ENCODE measurements around the gene PCOLCE2.
A peak's percentile ranks its signal among the peaks of the same experiment; 100 is the strongest.

PCOLCE2 gene, protein sequence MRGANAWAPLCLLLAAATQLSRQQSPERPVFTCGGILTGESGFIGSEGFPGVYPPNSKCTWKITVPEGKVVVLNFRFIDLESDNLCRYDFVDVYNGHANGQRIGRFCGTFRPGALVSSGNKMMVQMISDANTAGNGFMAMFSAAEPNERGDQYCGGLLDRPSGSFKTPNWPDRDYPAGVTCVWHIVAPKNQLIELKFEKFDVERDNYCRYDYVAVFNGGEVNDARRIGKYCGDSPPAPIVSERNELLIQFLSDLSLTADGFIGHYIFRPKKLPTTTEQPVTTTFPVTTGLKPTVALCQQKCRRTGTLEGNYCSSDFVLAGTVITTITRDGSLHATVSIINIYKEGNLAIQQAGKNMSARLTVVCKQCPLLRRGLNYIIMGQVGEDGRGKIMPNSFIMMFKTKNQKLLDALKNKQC

DNA sequence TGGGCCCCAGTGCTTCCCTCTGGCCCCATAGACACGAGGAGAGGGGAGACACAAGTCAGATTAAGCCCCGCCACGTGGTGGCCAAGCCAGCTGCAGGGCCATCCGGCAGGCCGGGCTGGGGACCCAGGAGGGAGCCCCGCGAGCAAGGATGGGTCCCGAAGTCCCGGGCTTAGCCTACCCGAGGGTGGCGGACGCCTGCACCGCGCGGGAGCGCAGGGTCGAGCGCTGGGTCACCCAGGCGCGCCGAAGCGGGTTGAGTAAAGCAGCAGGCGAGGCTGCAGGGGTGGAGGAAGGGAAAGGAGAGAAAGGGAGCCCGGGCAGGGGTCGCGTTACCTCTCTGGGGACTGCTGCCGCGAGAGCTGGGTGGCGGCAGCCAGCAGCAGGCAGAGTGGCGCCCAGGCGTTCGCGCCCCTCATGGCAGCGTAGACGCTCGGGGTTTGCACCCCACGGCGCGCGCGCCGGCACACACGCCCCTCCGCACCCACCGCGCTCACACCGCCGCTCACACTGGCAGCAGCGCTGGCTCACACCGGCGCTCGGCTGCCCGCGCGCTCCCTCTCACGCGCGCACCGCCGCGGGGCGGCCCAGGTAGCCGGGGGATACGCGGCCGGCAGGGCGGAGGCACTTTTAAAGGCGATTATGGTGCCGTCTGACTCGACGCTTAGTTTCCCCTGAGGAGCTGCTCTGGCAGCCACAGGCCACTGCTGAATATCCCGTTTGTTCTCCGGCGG, at the start of gene PCOLCE2:
Gene PCOLCE2 (minus strand): TSS at position 603 of the 731 bp plus-strand sequence. CDS start 187 bp downstream, at position 416.
- DNase-seq, result peak in 1 of 2 donors; percentile 44

DNA sequence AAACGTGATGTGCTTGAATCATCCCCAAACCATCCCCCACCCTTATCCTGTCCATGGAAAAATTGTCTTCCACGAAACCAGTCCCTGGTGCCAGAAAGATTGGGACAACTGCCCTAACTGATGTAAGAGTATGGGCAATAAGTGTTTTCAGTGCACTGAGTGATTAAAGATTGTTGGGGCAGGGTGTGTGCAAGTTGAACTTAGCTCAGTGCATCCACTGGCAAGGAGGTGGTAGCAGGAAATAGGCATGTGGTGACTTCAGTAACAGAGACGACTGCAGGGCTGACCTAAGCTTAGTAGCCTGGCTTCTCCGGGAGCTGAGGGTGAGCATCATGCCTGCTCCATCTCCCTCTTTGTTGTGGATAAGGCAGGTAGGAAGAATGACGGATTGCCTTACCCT, 47.1 kb upstream of the PCOLCE2 start:
- DNase-seq, result no peak

DNA sequence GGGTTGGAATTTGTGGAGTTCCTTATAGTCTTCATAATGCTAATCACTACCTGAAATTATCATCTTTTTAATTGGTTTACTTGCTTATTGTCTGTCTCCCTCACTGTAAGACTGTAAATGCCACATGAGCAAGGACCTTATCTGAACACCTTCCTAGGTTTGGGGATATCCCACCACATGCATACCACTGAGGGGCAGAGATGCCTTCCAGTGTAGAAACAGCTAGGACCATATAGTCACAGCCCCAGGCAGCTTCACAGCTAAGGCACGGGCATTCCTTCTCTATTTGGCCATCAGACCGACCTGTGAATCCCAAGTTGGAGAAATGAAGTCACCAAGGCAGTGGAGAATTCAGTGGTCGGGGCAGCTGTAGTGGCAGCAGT, 46.0 kb upstream of the PCOLCE2 start:
- DNase-seq, result no peak

DNA sequence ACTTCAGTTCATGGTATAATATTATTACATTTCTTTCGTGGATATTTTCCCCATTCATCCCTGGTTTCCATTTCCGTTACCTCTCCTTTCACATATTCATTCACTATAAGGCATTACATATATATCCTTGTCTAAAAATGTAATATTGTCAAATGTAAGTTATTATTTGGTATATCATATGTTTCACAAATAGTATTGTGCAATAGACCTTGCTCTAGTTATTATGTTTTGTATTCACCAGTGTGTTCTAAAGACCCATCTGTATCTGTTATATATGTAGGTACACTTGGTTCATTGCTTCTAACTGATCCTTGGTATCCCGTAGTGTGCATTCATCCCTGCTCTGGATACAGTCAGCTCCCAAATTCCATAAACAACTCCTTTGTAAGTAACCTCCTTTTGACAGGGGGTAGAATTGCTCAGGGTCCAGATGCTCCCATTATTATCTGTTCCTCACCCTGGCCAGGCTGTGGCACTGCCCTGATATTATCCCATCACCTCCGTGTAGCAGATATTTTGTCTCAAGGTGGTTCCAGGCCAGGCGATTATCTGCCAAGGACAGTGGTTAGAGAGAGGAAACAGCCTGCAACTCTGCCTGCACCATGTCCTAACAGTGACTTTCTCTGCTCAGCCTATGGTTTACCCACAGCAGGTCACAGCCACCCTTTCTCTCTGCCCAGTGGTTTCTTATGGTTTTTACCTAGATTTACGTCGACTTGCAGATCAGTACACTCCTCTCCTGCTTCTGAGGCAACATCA, 45.4 kb upstream of the PCOLCE2 start:
- DNase-seq, result no peak

DNA sequence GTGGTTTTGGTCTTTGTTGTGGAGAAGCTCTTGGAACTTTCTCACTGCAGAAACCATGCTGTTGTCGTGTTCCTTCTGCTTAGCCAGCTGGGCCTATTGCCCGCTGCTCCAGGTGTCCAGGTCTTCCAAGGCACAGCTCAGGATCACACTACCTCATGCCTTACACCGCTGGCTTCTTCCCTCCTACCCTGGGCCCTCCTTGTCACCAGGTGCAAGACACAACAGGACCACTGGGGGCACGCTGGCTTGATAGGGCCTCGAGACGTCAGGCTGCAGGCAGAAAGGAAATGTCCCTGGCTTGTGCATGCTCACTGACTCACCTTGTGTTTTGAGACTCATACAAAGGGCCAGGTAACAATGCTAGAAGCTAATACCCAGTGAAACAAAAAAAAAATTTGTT, 42.3 kb upstream of the PCOLCE2 start:
- peak in 1 of 2 donors; percentile 34 for DNase-seq

DNA sequence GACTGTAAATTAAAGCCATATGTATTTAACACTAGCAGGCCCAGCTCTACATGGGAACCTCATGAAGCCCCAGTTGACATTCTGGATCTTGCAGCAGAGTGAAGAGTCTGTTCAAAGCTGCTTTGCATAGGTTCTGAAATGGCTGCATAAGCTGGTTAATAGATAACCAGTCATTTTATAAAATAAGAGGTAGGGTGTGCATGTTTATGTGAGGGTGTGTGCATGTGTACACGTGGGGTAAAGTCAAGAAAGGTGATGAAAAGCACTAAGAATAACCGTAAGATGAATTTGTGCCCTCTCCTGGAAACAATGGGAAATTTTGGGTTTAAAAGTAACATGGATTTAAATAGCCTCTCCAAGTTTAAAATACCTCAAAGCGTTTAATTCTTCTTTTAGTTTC, 41.6 kb upstream of the PCOLCE2 start:
- DNase-seq, result no peak

DNA sequence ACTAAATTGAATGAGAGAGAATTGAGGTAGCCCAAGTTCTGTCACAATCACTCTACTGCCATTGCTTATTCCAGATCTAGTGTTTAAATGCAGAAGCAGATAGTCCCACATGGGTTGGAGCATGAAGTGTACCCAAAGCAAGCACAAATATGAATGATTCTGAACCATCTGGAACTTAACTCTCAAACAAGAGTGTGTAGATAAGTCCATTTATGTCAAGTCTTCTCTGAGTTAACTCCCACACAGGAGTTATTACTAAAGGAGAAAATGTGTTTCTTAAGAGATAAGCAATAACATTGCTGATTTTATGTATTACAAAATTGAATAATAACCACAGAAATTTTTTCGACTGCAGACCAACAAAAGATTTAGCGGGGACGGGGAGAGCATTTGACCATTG, 41.0 kb upstream of the PCOLCE2 start:
- no peak for DNase-seq

DNA sequence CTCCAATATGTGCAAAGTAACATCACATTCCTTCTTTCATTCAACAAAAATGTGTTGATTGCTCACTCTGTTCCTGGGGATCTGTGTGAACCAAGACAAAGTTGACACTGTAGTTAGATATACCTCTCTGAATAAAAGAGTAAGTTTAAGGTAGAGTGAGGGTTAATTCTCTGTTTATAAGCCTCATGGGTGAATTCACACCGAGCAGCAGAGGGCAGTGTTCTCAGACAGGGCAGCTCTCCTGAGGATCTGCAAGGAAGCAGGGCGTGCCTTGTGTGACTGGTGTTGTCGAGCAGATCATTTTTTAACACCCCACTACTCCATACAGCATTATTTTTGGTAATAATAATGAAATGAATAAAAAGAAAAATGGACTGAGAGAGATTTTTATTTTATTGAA, 40.2 kb upstream of the PCOLCE2 start:
- peak; percentile 40 to 54 for DNase-seq

DNA sequence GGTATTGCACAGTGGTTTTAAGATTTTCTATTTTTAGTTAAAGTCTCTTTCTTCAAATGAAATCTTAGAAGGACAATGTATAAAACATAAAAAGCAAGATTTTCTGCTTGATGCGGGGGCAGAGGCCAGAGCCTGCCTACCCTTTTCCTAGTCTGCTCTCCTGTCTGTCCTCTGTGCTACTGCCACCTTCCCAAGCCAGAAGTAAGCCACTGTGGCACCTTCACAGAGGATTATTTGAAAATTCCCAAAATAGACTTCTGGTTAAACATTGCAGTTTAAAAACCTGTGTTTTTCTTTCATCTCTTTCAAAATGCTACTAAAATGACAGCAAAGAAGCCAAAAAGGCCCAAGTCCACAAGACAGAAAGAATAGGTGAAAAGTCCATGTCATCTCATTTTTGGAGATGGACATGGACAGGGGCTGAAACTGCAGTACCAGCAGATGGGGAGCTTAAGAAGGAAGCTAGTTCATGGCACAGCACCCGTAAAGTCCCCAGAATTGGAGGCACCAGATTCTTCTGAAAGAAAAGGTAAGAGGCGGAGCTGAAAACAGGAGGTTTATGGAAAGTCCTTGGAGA, 37.6 kb upstream of the PCOLCE2 start:
- DNase-seq, result no peak

DNA sequence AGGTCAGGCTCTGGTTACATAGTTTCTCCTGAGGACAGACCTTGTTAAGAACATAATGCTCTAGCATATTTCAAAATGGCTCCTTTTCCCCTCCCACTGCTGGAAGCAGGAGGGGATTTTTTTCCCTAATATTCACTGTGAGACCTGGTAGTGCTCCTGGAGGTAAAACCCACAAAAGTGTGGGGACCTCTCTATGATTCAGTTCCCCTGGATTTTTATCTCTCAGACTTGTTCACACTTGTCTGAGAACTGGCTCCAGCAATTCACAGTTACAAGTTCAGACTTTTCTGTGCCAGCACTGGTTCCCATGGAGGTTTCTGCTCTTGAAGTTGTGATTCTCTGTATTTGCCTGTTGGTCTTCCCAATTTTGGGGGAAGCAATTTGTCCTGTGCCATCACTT, 36.3 kb upstream of the PCOLCE2 start:
- DNase-seq, result no peak

DNA sequence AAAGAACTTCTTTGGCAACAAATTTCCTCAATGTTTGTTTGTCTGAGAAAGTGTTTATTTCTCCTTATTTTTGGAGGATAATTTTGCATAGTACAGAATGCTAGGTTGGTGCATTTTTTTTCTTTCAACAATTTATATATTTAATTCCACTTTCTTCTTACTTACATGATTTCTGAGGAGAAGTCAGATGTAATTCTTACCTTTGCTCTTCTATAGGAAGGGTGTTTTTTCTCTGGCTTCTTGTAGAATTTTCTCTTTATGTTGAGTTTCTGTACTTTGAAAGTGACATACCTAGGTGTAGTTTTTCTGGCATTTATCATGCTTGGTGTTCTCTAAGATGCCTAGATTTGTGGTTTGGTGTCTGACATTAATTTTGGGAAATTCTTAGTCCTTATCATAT, 34.8 kb upstream of the PCOLCE2 start:
- DNase-seq, result no peak

DNA sequence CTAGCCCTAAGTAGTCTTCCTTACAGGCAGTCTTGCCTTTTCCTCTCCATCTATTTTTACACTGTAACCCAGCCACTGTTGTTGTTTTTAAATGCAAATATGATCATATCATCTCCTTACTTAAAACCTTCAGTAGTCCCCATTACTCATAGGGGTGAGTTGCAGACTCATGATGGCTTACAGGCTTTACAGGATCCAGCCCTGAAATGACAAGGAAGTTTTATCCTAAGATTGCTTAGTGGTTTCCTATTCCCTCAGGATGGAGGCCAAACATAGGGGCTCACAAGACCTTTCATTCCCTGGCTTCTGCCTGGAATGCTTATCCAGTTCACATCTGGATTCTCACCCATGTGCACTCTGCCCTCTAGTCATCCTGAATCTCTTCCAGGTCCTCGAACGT, 27.7 kb upstream of the PCOLCE2 start:
- DNase-seq, result no peak

DNA sequence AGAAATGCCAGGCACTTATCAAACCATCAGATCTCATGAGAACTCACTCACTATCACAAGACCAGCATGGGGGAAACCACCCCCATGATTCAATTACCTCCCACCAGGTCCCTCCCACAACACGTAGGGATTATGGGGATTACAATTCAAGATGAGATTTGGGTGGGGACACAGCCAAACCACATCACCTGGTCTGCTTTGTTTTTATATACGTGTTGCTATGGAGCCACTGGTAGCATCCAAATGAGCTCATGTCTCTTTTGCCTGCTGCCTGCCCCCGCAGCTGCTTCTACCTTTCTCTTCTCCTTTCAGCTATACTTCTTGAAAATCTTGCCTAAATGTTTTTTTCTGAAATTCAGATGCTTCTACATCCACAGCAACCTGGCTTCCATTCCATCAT, 26.8 kb upstream of the PCOLCE2 start:
- no peak for DNase-seq

DNA sequence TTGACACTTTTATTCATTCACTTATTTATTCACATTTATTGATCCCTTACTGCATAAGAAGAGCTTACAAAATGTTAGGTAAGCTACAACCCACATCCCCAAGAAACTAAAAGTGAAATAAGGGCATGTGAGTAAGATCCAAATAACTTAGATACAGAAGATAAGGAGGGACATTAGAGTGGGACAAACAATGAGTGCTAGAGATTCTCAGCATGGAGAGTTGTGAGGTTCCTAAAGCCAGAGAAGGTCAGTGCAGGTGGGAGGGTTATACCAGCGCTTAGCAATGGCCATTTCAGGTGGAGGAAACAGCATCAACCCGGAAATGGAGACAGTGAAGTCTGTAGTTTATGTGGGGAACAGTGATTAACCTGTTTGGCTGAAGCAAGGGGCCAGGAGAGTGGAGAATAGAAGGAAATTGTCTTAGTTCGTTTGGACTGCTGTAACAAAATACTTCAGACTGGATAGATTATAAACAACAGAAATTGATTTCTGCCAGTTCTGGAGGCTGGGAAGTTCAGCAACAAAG, 25.5 kb upstream of the PCOLCE2 start:
- DNase-seq, result no peak

DNA sequence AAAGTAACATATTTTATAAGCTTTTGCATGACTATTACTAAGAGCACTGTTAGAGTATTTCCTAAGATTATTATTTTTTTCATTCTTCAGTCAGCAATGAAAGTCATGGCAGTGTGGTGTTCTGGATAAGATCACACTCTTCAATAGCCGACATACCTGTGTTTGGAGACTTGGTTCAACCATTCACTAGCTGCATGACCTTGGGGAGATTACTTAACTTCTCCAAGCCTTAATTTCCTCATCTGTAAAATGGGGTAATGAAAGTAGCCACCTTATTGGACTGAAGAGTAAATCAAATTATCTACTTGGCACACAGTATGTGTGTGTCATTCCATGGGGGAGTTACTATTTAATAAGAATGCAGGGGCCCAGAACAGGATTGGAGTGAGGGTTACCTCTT, 24.5 kb upstream of the PCOLCE2 start:
- no peak for DNase-seq

DNA sequence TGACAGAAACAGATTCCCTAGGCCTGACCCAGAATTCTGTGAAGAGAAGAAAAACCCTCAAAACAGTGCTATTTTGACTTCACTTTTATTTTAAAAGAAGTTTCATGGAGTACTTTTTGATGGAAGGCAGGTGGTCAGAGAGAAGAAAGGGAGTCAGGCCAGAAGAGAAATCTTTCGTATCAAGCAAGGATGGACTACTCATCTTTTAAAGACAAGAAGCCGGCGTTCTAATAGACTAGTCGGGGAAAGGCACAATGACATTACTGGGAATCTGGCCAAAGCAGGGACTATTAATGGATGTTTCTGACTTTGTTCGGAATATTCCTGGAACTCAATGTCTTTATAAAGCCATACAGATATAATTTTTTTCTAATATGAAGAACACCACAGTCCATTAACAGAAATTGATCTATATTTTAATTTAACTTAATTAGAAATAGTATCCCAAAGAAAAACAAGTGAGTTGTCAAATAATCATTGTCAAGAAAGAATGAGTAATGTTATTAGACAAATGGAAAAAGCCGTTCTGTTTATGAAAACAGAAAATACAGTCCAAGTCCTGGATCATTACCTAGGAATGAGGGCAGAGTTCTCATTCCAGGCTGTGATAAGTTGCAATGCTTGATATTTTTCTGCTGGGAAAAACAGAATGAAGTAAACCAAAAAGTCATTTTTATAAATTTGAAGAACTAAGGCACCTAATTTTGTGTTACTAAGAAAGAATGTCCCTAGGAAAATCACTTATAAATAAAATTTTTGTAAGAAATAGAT, 23.7 kb upstream of the PCOLCE2 start:
- no peak for DNase-seq

DNA sequence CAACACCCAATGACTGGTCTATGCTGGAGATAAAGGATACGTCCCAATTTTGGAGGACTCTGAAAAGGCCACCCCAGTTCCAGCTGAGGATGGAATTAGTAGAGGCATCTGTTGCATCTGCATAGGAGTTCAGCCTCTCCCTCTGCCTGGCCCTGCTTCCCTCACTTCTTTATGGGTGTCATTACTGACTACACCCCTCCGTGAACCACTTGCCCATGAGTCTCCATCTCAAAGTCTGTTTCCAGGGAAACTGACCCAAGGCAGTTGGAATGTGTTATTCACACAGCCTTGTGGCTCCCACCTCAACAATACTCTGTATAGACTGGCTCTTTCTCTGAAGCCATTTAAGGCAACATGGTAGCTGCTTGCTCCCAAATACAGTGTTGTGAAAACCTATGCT, 21.4 kb upstream of the PCOLCE2 start:
- no peak for DNase-seq

DNA sequence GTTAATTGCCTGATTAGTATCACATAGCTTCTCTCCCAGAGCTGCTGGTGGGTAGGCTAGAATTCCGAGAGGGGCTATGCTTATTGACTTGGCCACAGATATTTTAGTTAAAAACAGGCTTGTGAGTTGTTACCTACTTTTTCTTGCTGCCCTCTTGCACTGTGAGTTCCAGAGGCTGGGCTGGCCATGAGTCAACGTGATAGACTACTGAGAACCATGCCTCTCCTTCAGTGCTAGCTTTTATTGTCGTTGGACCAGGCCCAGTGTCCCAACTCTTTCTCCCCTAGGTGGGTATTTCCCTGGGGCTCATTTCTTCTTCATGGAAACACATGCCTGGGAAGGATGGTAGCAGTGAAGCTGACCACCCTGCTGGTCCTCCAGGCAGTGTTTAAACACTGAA, 20.4 kb upstream of the PCOLCE2 start:
- no peak for DNase-seq

DNA sequence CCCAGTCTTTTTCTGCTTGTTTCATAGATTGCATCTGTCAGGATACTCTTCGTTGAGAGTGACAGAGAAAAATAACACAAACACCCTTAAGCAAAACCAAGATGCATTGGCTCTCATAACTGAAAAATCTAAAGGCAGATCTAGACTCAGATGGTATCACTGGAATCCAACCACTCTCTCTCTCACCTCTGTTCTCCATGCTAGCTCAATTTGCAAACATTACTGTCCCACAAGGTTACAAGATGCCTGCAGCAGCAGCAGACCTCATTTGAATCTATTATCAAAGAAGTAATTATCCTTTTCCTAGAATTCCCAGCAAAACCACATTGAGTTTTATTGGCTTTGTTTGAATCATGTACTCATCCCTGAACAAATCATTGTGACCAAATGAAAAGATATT, 19.1 kb upstream of the PCOLCE2 start:
- DNase-seq, result no peak

DNA sequence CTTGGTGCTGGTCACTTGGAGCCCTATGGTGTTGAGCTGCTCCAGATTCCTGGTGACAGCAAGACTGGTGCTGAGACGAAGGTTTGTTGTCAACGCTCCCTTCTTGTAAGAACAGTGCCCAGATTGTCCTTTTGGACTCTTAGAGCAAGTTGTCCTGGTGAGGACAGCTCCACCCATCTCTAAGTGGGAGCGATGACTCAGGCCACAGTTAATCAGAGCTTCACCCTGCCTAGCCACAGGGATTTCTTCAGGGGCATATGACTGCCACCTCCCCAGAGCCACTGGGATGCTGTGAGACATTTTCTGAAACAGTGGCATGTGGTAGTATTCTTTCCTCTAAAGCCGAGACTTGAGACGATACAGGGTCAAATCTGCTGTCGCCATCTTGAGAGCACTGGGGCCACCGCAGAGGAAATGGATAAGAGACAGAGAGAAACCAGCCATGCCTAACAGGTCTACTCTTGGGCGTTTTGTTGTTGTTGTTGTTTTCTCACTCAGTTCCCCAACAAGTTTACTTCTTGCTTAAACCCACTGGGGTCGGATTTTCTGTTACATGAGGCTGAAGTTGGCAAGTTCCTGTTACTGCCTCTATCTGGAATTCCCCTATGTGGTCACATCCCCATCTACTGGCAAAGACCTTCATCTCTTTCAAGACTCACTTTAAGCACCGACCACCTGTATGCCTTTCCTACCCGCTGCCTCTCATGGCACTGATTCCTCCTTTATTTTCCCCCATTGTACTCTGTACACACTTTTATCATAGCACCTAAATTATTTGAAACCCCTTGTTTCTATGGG, 16.0 kb upstream of the PCOLCE2 start:
- DNase-seq, result no peak

DNA sequence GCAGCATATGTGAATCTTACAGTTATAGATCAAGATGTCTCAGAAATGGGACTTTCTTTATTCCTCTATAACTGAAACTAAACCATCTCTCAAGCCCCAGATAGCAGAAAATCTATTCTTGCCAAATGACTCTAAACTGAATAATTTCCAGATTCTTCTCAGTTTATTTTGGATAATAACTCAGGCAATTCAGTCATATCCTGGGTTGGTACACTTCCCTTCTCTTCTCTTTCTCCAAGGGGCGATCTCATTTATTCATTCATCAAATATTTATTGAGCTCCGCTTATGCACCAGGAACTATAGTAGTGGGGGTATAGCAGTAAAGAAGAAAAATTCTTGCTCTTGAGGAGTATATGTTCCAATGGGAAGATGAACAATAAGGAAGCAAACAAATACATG, 13.5 kb upstream of the PCOLCE2 start:
- DNase-seq, result no peak

Data from stimulated activated CD4-positive, alpha-beta T cell treated with anti-CD3 and anti-CD28 coated beads, Interleukin-2, amount 100 ng/mL, for 24 hours (primary cell).